Uterus (tissue), 2 donors: ENCODE measurements around the gene KRTAP5-3.

Source experiments
- POLR2A ChIP-seq, 2 donors: fragments of 450-650 bp; IDR thresholded peaks; one replicate each; pipeline ENCODE4 v1.6.1; 2016; ENCODE audit warnings: antibody characterized with exemption in 2 of 2, mild to moderate bottlenecking in 1 of 2, moderate library complexity in 1 of 2
- TF ChIP-seq, protein P1 (sequence below), 4 experiments: fragments of 200-600 bp in 2 of 4; fragments of 450-650 bp in 2 of 4; sonication (generic) in 2 of 4; IDR thresholded peaks; one replicate each; pipeline ENCODE4 v1.5.1; 2016 to 2019; ENCODE audit warnings: antibody characterized with exemption in 4 of 4, mild to moderate bottlenecking in 2 of 4, moderate library complexity in 1 of 4

GRCh38 chr11:1570531-1570895 is 37.8 kb downstream of the KRTAP5-3 start:
- TF ChIP-seq POLR2A (IDR thresholded peaks at IDR 0.05) = no peak
- TF ChIP-seq, protein P1, sequence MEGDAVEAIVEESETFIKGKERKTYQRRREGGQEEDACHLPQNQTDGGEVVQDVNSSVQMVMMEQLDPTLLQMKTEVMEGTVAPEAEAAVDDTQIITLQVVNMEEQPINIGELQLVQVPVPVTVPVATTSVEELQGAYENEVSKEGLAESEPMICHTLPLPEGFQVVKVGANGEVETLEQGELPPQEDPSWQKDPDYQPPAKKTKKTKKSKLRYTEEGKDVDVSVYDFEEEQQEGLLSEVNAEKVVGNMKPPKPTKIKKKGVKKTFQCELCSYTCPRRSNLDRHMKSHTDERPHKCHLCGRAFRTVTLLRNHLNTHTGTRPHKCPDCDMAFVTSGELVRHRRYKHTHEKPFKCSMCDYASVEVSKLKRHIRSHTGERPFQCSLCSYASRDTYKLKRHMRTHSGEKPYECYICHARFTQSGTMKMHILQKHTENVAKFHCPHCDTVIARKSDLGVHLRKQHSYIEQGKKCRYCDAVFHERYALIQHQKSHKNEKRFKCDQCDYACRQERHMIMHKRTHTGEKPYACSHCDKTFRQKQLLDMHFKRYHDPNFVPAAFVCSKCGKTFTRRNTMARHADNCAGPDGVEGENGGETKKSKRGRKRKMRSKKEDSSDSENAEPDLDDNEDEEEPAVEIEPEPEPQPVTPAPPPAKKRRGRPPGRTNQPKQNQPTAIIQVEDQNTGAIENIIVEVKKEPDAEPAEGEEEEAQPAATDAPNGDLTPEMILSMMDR (IDR thresholded peaks at IDR 0.05) = no peak
